Epidermal melanocyte (primary cell): Measurements from ENCODE around the gene LSM3.

ENCODE experiments used
- DNase-seq: peaks from one replicate; pipeline ENCODE4 v3.0.0; 2011; ENCODE audit warnings: low spot score; ENCODE audit not compliant: insufficient read length

Gene LSM3

GRCh38 chr3:14143271-14144225 lies 35.1 kb upstream of the LSM3 start:
- DNase-seq = peak; percentile 77

- DNase-seq = peak; percentile 95
Measured at GRCh38 chr3:14144423-14145075, 34.1 kb upstream of the LSM3 start.

- DNase-seq = no peak
Measured at GRCh38 chr3:14145236-14145635, 33.4 kb upstream of the LSM3 start.

- DNase-seq = no peak
Measured at GRCh38 chr3:14145670-14146380, 32.8 kb upstream of the LSM3 start.

- DNase-seq = no peak
Measured at GRCh38 chr3:14146381-14147065, 32.1 kb upstream of the LSM3 start.

- DNase-seq = no peak
Measured at GRCh38 chr3:14147066-14147435, 31.6 kb upstream of the LSM3 start.

GRCh38 chr3:14147617-14148016 lies 31.0 kb upstream of the LSM3 start:
- no peak for DNase-seq

- no peak for DNase-seq
Measured at GRCh38 chr3:14148041-14148985, 30.3 kb upstream of the LSM3 start.

GRCh38 chr3:14150078-14150477 lies 28.5 kb upstream of the LSM3 start:
- no peak for DNase-seq

- no peak for DNase-seq
Measured at GRCh38 chr3:14150491-14151230, 28.0 kb upstream of the LSM3 start.

GRCh38 chr3:14151471-14152083 lies 27.0 kb upstream of the LSM3 start:
- no peak for DNase-seq

GRCh38 chr3:14152233-14152962 lies 26.2 kb upstream of the LSM3 start:
- no peak for DNase-seq

GRCh38 chr3:14152963-14153355 lies 25.7 kb upstream of the LSM3 start:
- no peak for DNase-seq

- no peak for DNase-seq
Measured at GRCh38 chr3:14153663-14154062, 25.0 kb upstream of the LSM3 start.

GRCh38 chr3:14154276-14154675 lies 24.3 kb upstream of the LSM3 start:
- DNase-seq = no peak

GRCh38 chr3:14154895-14155440 lies 23.6 kb upstream of the LSM3 start:
- DNase-seq = no peak

GRCh38 chr3:14156201-14156600 lies 22.4 kb upstream of the LSM3 start:
- no peak for DNase-seq

GRCh38 chr3:14156843-14157561 lies 21.6 kb upstream of the LSM3 start:
- no peak for DNase-seq
